OCI-LY7 (cell line): ENCODE results near the gene MAGOHB.

ENCODE experiments used
- EZH2phosphoT487 ChIP-seq: fragments of 200-600 bp; sonication (generic); IDR thresholded peaks from 2 replicates; pipeline ENCODE4 v1.6.1; 2018; ENCODE audit warnings: low read depth, borderline replicate concordance, mild to moderate bottlenecking, mixed run types, antibody characterized with exemption, low read length, moderate library complexity, mixed read lengths
- TF ChIP-seq, protein P1 (sequence below): fragments of 200-600 bp; sonication (generic); conservative IDR thresholded peaks from 2 replicates; pipeline ENCODE4 v1.5.1; 2014; ENCODE audit warnings: mild to moderate bottlenecking, antibody characterized with exemption, low read length, moderate library complexity, mixed read lengths

DNA sequence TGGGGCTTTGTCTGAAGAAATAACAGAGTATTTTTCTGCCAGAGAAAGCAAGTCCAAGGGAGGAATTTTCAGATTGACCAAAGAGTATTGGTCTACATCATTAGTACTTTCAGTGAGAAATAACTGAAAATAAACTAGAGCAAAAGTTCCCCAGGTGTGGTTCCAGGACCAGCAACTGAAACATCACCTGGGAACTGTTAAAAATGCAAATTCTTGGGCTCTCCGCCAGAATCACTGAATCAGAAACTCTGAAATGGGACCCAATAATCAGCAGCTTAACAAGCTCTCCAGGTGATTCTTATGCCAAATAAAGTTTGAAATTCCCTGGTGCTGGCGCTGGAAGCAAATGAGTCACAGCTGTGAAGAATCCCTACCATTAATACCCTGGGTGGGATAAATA lies 55.6 kb downstream of the MAGOHB start:
- TF ChIP-seq, protein P1, sequence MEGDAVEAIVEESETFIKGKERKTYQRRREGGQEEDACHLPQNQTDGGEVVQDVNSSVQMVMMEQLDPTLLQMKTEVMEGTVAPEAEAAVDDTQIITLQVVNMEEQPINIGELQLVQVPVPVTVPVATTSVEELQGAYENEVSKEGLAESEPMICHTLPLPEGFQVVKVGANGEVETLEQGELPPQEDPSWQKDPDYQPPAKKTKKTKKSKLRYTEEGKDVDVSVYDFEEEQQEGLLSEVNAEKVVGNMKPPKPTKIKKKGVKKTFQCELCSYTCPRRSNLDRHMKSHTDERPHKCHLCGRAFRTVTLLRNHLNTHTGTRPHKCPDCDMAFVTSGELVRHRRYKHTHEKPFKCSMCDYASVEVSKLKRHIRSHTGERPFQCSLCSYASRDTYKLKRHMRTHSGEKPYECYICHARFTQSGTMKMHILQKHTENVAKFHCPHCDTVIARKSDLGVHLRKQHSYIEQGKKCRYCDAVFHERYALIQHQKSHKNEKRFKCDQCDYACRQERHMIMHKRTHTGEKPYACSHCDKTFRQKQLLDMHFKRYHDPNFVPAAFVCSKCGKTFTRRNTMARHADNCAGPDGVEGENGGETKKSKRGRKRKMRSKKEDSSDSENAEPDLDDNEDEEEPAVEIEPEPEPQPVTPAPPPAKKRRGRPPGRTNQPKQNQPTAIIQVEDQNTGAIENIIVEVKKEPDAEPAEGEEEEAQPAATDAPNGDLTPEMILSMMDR: no peak
- TF ChIP-seq EZH2phosphoT487: no peak
